SU-DHL-6 (cell line): ENCODE measurements around the gene PTDSS2.

ENCODE experiments used
- EZH2phosphoT487 ChIP-seq: fragments of 200-600 bp; sonication (generic), shearing (Covaris generic); conservative IDR thresholded peaks from 2 replicates; pipeline ENCODE4 v1.6.1; 2018; ENCODE audit warnings: mild to moderate bottlenecking, antibody characterized with exemption, low read length, moderate library complexity, mixed read lengths
- TF ChIP-seq, protein P1 (sequence below): fragments of 200-600 bp; sonication (generic); IDR thresholded peaks from one replicate; pipeline ENCODE4 v1.5.1; 2017; ENCODE audit warnings: antibody characterized with exemption, mild to moderate bottlenecking, low read length, moderate library complexity; ENCODE audit not compliant: insufficient read depth, poor library complexity, severe bottlenecking

DNA sequence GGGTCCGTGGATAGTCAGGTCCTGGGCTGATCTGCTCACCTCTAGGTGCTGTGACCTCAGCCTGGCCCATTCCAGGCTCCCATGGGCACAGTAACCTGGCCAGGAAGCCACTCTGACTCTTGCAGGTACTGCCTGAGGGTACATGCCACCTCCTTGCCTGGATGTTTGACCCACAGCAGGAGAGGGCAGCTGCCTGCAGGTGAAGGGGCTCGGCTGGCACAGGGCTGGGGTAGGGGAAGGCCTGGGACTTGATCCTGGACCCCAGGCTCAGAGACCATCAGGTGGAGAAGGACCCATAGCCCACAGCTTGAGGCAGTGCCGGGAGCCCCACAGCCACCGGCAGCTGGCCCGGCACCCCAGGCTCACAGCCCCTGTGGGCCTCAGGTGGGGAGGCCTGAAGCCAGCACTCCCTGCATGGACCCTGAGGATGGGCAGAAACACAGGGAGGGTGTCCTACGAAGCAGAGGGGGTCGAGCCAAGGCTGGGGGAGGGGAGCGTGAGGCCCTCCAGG lies 89.9 kb downstream of the PTDSS2 start:
- TF ChIP-seq, protein P1, sequence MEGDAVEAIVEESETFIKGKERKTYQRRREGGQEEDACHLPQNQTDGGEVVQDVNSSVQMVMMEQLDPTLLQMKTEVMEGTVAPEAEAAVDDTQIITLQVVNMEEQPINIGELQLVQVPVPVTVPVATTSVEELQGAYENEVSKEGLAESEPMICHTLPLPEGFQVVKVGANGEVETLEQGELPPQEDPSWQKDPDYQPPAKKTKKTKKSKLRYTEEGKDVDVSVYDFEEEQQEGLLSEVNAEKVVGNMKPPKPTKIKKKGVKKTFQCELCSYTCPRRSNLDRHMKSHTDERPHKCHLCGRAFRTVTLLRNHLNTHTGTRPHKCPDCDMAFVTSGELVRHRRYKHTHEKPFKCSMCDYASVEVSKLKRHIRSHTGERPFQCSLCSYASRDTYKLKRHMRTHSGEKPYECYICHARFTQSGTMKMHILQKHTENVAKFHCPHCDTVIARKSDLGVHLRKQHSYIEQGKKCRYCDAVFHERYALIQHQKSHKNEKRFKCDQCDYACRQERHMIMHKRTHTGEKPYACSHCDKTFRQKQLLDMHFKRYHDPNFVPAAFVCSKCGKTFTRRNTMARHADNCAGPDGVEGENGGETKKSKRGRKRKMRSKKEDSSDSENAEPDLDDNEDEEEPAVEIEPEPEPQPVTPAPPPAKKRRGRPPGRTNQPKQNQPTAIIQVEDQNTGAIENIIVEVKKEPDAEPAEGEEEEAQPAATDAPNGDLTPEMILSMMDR = no peak
- TF ChIP-seq EZH2phosphoT487 = no peak
